ENCODE results near the gene ARRDC5.
"Not testable (repeated sequence)": the region's sequence is repeated elsewhere in the genome, so short reads cannot be mapped to it uniquely, and the experiment has no call there.

The ARRDC5 gene

GRCh38 chr19:4909897-4910593 is 7.3 kb upstream of the ARRDC5 start:
- DNase-seq (ENCODE audit: low spot score): peak; percentile 91

GRCh38 chr19:4909156-4909896 is 6.6 kb upstream of the ARRDC5 start, which contains the start of gene UHRF1:
UHRF1 (plus strand) TSS chr19:4909501; CDS start chr19:4910886, 1,385 bp downstream.
- no peak for DNase-seq (ENCODE audit: low spot score)

- no peak for DNase-seq (ENCODE audit: low spot score)
Observed at GRCh38 chr19:4908781-4909155, 6.1 kb upstream of the ARRDC5 start.

GRCh38 chr19:4908360-4908759 is 5.7 kb upstream of the ARRDC5 start:
- no peak for DNase-seq (ENCODE audit: low spot score)

- DNase-seq (ENCODE audit: low spot score): no peak
Observed at GRCh38 chr19:4906963-4907362, 4.3 kb upstream of the ARRDC5 start.

- DNase-seq (ENCODE audit: low spot score): no peak
Observed at GRCh38 chr19:4904481-4904880, 1.8 kb upstream of the ARRDC5 start.

- not testable (repeated sequence) for DNase-seq (ENCODE audit: low spot score)
Observed at GRCh38 chr19:4900879-4901278, 1.8 kb downstream of the ARRDC5 start.

- no peak for DNase-seq (ENCODE audit: low spot score)
Observed at GRCh38 chr19:4897146-4897545, 5.5 kb downstream of the ARRDC5 start.

- no peak for DNase-seq (ENCODE audit: low spot score)
Observed at GRCh38 chr19:4896372-4896771, 6.3 kb downstream of the ARRDC5 start.

GRCh38 chr19:4892962-4893361 is 9.7 kb downstream of the ARRDC5 start:
- not testable (repeated sequence) for DNase-seq (ENCODE audit: low spot score)

GRCh38 chr19:4891066-4891465 is 11.6 kb downstream of the ARRDC5 start:
- DNase-seq (ENCODE audit: low spot score): no peak

- DNase-seq (ENCODE audit: low spot score): no peak
Observed at GRCh38 chr19:4889034-4889815, 13.5 kb downstream of the ARRDC5 start.

GRCh38 chr19:4887803-4888202 is 14.9 kb downstream of the ARRDC5 start:
- not testable (repeated sequence) for DNase-seq (ENCODE audit: low spot score)

- not testable (repeated sequence) for DNase-seq (ENCODE audit: low spot score)
Observed at GRCh38 chr19:4884993-4885392, 17.7 kb downstream of the ARRDC5 start.

GRCh38 chr19:4882874-4883273 is 19.8 kb downstream of the ARRDC5 start:
- DNase-seq (ENCODE audit: low spot score): not testable (repeated sequence)

- no peak for DNase-seq (ENCODE audit: low spot score)
Observed at GRCh38 chr19:4879041-4879440, 23.7 kb downstream of the ARRDC5 start.

- no peak for DNase-seq (ENCODE audit: low spot score)
Observed at GRCh38 chr19:4878491-4878968, 24.2 kb downstream of the ARRDC5 start.

GRCh38 chr19:4877753-4878490 is 24.8 kb downstream of the ARRDC5 start:
- no peak for DNase-seq (ENCODE audit: low spot score)

GRCh38 chr19:4873930-4874329 is 28.8 kb downstream of the ARRDC5 start:
- no peak for DNase-seq (ENCODE audit: low spot score)

GRCh38 chr19:4871711-4872110 is 31.0 kb downstream of the ARRDC5 start:
- DNase-seq (ENCODE audit: low spot score): no peak

- peak; percentile 16 for DNase-seq (ENCODE audit: low spot score)
Observed at GRCh38 chr19:4870025-4870700, 32.5 kb downstream of the ARRDC5 start.
